HG02610 (cell line): Measurements from ENCODE around the gene VSNL1.
"Not testable (repeated sequence)": the region's sequence is repeated elsewhere in the genome, so short reads cannot be mapped to it uniquely, and the experiment has no call there.

ENCODE experiments used
- ATAC-seq: cut with Tn5 transposase; IDR thresholded peaks from one replicate; pipeline ENCODE4 v1.9.1; 2021; ENCODE audit warnings: mild to moderate bottlenecking, moderate library complexity; ENCODE audit not compliant: unreplicated experiment

The VSNL1 gene

DNA sequence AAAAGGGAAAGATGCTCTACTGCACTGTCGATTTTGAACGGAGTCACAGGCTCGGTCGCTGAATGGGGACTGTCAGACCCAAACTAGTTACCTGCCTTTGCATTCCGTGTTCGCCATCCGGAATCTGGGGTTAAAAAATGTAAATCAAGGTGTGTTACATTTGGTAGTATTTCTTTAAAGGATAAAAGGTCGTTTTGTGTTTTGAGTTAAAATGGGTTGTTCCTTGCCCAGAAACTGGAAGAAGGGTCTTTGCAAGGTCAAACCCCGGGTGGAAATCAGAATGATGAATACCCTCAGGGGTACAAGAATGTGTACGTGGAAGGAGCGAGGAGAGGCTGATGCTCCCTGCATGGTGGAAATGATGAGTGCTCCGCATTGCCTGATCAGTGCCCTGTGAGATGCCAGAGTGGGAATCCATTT is 1.0 kb downstream of the VSNL1 start:
- ATAC-seq: no peak

DNA sequence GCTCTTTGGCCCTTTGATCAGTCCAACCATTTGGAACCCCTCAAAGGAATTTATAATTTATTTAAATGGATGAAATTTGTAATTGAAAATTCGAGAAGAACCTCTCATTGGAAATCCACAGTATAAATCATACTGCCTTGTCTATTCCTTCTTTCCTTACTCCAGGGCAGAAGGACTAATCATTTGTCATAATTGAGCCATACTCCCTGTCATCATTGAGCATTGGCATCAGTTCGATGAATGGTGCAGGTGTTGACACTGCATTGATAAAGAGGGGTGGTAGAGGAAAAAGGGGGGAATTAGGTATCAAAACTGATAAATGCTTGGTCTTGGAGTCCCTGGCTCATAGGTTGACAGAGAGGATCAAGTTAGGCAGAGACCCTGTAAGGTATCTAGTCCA is 2.0 kb downstream of the VSNL1 start:
- ATAC-seq: no peak

DNA sequence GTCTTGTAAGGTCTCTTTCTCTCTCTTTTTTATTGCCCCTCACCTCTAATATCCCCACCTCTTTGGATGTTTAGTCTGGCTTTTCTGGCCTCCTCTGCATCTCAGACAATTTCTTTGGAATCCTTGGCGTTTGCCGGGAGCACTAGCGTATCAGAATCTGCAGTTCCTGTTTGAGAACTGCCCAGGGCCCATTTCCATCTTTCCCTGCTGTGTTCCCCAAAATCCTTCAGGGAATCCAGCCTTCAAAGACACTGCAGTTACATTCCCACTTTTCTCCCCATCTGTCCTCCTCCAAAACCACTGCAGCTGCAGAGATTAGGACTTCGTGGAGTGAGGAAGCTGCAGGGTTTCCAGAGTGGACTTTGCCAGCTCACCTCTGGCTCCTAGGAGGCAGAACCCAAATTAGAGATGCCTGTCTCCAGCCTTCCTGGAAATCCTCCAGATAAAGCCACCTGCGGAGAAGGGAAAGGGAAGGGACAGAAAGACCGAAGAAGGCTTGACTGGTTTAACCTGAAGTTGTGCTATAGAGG is 2.7 kb downstream of the VSNL1 start:
- no peak for ATAC-seq

DNA sequence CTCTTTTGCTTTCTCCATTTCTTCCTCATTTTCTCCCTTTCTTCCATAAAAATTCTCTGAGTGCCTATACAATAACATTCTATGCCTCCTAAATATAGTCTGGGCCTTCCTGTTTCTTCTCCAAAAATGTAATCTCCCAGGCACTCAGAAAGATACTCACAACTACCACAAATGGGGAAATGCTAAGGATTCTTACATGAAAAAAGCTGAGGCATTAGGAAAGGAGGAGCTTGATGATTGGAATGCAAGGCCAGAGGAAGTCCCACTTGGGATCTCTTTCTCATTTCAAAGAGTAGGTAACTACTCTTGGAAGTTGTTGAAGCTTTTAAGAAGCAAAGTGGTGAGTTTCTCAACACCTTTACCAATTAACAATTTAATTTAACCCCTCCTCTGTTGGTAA is 3.4 kb downstream of the VSNL1 start:
- ATAC-seq: no peak

DNA sequence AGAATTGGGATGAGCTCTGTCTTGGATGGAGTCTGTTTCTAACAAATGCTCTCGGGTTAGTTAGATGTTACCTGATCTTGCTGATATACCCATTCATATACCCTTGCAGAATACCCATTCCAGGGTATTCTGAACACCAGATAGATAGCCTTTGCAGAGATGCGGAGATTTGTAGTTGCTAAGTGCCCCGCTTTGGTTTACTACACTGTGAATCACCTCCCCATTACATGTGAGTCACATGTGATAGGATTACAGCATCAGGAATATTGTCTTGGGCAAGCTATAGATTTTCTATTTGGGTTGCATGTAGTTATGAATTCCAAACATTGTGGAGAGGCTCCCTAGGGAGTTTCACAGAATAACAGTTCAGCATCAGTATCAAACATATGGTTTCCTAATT is 3.8 kb downstream of the VSNL1 start:
- ATAC-seq: no peak

DNA sequence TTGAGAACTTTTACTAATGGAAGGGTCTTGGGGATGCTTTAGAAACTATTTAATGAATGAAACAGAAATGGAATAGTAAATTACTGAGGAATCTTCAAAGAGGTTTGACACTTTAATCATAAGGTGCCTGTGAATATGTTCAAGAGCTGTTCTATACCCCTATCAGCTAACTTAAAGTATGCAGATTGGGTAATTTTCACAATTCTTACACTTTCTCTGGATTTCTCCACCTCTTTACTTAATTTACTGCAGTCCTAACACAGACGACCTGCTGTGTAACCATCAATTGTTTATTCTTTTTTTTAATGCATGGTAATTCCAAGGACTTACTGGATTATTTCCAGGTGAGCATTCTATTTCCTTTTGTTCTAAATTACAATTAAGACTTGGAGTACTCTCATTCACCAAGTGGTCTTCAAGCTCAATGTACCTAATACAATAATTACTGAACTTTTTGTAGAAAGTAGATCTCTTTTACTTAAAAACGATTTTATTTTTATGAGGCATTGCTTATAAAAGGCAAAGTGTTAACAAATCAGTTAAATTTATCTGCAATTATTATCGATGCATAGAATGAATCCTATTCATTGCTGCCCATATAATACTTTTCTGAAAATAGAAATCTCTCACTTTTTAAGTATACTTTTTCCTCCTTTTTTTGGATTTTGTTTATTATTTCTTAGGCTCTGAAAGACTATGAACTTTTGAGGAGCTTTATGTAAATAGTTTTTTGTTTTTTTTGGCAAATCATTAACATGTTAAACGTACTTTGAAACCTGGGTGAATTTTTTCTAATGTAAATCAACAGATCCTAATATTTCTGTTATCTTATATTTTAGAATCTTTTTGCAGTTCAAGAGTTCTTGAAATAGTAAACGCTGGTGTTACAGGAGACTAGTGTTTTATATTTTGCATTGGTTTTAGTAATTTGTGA is 5.5 kb downstream of the VSNL1 start:
- ATAC-seq: no peak

DNA sequence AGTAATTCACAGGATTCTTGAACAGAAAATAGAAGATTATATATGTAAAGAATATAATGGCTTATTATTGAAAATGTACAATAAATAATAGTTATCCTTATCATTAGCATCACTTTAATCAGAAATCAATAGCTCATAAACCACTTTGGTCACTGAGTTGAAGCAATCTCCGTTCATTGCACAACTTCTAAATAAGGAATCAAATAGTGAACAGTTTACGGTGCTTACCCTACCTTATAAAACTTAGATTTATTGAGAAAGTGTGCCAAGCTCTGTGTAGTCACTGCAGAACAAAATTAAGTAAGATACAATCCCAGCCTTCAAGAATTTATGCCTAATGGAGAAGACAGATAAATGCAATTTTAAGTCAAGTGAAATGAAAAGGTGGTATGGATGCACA is 6.7 kb downstream of the VSNL1 start:
- no peak for ATAC-seq

DNA sequence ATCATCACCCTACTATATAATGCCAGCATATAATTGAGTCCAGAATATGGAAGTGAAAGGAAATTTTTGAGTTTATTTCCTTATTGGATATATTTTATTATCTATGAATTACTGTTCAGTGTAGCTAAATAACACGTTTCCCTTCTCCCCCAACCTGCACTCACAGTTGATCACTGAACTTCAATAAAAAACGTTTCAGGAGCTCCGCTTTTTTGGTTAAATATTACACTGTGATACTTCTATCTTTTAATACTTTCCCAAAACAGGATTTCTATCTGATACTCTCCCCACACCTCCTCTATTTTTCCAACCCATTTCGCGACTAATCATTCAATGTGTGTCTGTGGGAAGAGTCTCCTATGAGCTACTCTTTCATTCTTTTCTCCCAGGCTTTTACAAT is 7.2 kb downstream of the VSNL1 start:
- no peak for ATAC-seq

DNA sequence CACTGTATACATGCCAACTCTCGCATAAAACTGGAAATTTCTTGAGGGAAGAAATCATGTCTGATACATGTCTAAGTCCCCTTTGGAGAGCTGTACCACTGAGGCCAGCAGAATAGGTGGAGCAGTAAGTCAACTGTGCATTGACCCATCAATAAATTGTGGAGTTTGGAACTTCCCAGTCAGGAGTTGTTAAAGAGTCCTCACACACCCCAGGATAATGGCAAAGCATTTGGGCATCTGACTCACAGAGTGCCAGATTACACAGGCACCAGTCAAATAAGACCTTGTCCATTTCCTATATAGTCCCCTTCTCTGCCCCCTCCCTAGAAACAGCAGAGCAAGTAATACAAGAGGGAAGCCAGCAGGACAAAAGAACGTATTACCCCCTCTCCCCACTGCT is 10.4 kb downstream of the VSNL1 start:
- ATAC-seq: no peak

DNA sequence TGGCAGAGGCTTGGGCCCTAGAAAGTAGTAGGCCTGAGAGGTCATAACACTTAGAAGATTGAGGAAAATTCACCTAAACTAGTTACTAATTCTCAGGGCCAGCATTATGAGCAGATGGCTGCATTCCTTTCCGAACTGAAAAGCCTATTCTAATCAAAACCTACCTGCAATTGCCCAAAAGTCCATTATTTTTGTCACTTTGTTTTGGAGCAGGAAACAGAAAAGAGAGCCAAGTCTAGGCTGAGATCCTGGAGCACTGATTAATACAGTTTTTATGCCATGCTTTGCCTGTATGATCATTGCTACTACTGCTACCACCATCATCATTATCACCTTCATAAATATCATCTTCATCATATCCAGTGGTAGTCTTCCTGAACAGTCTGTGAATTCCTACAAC is 14.7 kb downstream of the VSNL1 start:
- no peak for ATAC-seq

DNA sequence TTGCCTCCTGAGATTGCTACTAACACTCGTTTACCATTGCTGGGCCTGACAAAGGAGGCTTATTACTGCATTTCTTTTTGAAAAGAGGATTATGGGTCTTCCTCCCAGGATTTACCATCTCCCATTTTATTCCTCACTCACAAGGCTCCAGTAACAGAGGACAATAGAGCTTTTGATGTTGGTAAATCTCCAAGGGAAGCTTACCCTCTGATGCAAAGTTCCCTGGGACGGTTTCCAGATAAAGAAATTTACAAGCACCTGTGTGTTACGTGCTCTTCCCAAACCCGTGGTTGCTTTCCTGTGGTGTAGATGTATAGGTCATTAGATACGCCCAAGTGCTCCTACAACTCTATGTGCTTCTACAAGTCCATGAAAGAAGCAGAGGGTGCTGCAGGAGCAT is 17.1 kb downstream of the VSNL1 start:
- no peak for ATAC-seq

DNA sequence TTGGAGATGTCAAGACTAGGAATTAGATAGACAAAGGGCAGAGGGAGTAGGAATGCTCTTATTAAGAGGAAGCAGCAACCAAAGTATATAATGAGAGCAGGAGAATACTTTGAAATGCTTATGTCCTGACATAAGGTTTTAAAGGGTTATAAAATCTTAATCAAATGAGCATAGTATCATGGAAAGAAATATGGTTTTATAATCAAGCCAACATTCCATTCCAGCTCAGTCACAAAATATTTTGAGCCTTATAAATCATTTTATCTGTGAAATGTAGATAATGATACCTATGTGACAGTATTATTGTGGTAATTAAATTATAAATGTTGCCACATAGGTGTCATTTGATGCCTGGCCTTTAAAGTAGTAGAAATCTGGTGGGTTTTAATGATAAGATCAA is 17.6 kb downstream of the VSNL1 start:
- no peak for ATAC-seq

DNA sequence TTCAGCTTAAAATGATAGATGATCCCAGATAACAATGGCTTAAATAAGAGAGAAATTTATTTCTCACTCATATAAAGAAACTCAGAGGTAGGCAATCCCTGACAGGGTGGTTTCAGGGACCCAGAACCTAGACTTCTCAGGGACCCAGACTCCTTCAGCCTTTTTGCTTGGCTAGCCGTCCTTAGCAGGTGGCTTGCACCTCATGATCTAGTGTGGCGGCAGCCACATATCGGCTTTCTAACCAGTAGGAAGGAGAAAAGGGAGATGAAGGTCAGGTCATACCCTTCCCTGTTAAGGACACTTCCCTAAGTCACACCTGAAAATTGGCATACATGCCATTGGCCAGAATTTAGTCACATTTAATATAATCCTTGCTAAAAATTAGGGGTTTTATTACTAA is 18.4 kb downstream of the VSNL1 start:
- no peak for ATAC-seq

DNA sequence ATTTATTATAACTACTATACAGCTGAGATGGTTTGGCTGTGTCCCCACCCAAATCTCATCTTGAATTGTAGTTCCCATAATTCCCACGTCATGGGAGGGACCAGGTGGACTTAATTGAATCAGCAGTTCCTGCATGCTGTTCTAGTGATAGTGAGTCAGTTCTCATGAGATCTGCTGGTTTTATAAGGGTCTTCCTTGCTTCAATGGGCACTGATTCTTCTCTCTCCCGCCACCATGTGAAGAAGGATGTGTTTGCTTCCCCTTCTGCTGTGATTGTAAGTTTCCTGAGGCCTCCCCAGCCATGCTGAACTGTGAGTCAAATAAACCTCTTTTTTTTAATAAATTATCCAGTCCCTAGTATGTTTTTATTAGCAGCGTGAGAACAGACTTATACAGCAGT is 25.2 kb downstream of the VSNL1 start:
- ATAC-seq: not testable (repeated sequence)

DNA sequence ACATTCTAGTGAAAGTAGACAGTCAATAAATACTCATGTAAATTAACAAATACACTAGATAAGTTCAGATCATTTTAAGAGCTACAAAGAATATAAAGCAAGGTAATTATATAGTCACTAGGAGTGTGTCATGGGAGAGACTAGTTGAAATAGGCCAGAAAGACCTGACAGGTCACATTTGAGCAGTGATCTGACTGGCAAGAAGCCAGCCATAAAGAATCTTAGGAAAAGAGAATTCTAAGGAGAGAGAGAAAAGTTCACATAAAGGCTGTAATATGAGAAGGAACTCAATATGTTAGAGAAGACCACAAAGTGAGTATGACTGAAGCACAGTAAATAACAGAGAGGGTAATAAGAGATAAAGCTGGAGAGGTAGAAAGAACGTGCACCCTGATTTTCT is 31.2 kb downstream of the VSNL1 start:
- ATAC-seq: no peak

DNA sequence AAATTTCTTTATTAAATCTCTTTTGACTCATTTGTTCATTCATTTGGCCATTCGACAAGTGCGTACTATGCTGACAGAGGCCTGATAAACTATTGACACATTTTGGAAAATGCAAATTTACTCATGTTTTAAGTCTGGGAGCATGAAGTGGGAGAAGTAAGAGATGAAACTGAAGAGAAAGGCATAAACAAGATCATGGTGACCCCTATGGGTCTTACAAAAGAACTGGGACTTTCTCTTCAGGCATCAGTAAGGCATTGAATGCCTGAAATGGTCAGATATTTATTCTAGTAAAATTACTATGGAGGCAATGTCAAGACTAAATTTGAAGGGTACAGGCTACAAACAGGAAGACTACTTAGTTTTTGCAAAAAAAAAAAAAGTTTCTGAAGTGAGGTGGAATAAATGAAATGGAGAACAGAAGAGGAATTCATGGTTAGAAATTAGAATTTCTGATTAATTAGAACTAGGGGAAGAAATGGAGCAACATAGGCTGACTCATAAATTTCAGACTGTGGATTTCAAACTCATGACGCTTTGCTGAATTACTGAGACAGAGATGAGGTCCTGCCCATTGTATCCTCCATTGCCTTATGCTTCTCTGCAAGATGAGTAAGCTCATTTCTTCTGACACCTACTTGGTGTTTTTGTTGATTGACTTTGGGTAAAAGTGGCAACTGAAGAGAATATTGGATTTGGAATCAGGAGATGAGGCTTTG is 32.7 kb downstream of the VSNL1 start:
- ATAC-seq: no peak

DNA sequence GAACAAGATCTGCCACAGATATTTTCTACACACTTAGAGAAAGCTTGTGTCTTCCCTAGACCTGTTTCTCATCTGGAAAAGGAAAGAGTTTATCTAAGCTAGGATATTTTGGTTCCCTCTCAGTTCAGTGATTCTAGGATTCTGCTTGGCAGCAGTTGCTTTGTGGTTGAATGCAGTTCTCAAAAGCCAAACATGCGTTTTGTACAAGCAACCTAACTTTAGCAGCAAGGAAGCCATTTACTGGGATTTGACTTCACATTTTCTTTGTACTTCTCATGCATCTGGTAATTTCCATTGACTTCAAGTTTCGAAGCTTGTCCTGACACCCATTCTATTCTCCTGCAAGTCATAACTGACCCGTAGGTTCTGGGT is 33.3 kb downstream of the VSNL1 start:
- ATAC-seq: no peak

DNA sequence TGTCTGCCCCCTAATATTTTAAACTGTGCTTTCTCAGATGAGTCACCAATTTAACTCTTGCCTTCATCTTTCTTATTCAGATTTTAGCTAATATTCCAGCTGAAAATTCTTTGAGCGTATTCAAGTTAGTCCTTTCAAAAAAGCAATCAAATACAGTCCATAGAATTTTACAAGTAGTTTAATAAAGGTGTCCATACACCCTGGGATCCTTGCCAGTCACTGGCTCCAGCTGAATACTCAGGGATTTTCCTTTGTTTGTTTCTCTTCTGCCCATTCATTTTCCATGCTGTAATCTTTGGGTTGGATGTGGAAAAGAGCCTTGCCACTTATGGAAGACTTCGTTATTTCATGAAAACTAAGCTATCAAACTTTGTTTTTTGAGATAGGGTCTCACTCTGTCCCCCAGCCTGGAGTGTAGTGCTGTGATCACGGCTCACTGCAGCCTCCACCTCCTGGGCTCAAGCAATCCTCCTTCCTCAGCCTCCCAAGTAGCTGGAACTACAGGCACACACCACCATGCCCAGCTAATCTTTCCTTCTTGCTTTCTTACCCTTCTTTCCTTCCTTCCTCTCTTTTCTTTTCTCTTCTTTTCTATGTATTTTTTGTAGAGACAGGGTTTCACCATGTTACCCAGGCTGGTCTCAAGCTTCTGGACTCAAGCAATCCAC is 34.0 kb downstream of the VSNL1 start:
- ATAC-seq: no peak

DNA sequence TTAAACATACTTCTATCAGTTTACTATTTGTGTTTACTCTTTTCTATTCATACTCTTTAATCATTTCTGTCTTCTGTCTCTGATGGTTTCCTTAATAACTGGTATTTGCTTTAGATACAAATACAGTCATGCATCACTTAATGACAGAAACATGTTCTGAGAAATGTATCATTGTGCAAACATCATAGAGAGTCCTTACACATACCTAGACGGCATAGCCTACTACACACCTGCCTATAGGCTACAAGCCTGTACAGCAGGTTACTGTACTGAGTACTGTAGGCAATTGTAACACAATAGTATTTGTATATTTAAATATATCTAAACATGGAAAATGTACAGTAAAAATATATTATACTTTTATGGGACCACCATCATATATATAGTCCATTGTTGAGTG is 36.3 kb downstream of the VSNL1 start:
- ATAC-seq: no peak

DNA sequence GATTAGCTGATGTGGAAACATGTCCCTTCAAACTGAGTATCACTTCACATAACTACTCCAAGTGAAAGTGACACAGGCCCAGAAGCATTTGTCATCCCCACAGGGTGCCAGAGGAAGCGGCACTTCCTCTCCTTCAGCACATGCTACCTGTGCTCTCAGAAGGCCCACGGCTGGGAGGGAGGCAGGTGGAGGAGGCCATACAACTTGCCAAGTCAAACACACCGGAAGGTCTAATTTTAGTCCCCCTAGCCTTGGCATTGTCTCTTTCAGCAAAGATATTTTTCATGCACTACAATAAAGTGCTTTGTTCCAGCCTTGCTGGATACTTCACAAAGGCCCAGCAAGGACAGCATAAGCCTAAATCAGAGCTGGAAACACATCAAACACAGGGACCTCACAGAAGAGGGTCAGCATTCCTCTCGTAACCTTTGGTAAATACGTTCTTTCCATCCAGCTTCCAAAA is 38.0 kb downstream of the VSNL1 start:
- peak; percentile 87 for ATAC-seq

DNA sequence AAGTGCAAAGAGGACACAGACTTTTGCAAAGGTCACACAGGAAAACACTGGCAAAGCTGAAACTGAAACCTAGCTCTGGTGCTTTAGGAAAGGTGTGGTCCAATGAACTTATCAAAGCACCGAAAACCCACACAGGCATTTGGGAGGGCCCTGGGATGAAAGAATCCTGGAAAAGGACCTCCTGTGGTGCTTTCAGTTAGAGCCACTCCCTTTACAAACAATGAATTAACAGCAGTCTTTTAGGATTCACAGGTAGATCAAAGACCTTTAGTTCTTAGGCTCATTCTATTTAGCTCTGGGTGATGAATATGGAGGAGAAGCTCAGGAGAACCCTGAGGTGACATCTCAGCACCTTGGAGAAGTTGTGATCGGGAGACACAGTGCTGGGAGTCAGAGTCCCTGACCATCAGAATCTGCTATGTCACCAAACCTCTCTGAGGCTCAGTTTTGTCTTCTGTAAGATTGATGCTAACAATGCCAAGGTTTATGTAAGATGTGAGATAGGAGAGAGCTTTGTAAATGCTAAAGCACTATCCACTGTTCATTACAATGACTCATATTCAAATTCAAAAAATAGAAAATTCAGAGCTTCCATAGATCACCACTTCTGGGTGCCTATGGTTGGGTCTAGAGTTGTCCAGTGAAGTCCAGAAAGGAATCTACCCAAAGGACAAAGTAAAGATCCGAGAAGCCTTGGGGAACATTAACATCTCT is 39.3 kb downstream of the VSNL1 start:
- no peak for ATAC-seq
